GM12873 (cell line): ENCODE results near the gene UBE4B.

Experiments used
- CTCF ChIP-seq: IDR thresholded peaks from 2 replicates; pipeline ENCODE4 v1.5.1; 2012; ENCODE audit warnings: low read depth, mild to moderate bottlenecking, moderate library complexity, low read length, control low read depth; ENCODE audit not compliant: insufficient read depth; ENCODE audit errors: missing control alignments

UBE4B gene

GRCh38 chr1:10210841-10211804 lies 178.4 kb downstream of the UBE4B start:
- TF ChIP-seq CTCF: no peak

- no peak for TF ChIP-seq CTCF
These were observed 179.2 kb downstream of the UBE4B start for GRCh38 chr1:10211805-10212410.

GRCh38 chr1:10212476-10212875 lies 179.7 kb downstream of the UBE4B start:
- no peak for TF ChIP-seq CTCF

GRCh38 chr1:10213186-10213705 lies 180.5 kb downstream of the UBE4B start:
- TF ChIP-seq CTCF: no peak

- no peak for TF ChIP-seq CTCF
These were observed 183.5 kb downstream of the UBE4B start for GRCh38 chr1:10216090-10216749.

GRCh38 chr1:10217748-10218441 lies 185.1 kb downstream of the UBE4B start:
- TF ChIP-seq CTCF: no peak
